Left cardiac atrium (tissue), 4 donors: ENCODE results near the gene TRIAP1. TPM values are rescaled to one million over a fixed set of nuclear protein-coding genes. Genes with fewer than 3 reads are reported as not detected.
"Not testable (repeated sequence)": the region's sequence is repeated elsewhere in the genome, so short reads cannot be mapped to it uniquely, and the experiment has no call there.

Experiments used
- ATAC-seq, 2 donors: fragments of 200-7000 bp; cut with Tn5 transposase; one replicate each; pipeline ENCODE4 v1.9.1; 2020; ENCODE audit warnings: mild to moderate bottlenecking in 2 of 2, moderate library complexity in 2 of 2
- DNase-seq: peaks from one replicate; pipeline ENCODE4 v3.0.0-alpha.2; 2020
- intact Hi-C, 2 donors: fragments of 100-400 bp; cut with DNase I; formaldehyde crosslinking; loops; one replicate each; pipeline versions ENCODE4 v1.14.1 to v1.15.1; 2022 to 2023
- total RNA-seq, 2 donors: library from RNA; stranded (reverse); fragmentation: NEBNext Ultra II Directional; extraction: Animal tissue kit (Norgen Biotek cat#: 25700); gene quantifications; one replicate each; pipeline ENCODE4 v1.2.1, GENCODE V29; 2021
- donor health status: DM: no; HTN: yes; CAD: no.
- donor health status: DM: no; HTN: yes; CAD: no; lungs with severe emphysema.
- donor health status: DM: yes; HTN: yes; CAD: no.
- donor health status: Dilated cardiomyopathy.

TRIAP1 gene
- total RNA-seq, 2 donors from 2014 or later = 13.6 to 15.3 TPM

GRCh38 chr12:120470150-120470784 is 24.1 kb upstream of the TRIAP1 start:
- DNase-seq (no peak), ATAC-seq (peak; percentile 17 to 35)
- intact Hi-C loops = no loop called here

- ATAC-seq = peak; percentile 95
- intact Hi-C loops = no loop called here
- peak; percentile 97 for DNase-seq
Observed at GRCh38 chr12:120469450-120470149, 23.4 kb upstream of the TRIAP1 start, which contains the start of gene SRSF9. SRSF9 (minus strand) TSS chr12:120469748; CDS start chr12:120469609, 139 bp downstream.

- peak; percentile 44 to 63 for ATAC-seq
Observed at GRCh38 chr12:120468821-120469449, 22.8 kb upstream of the TRIAP1 start.

GRCh38 chr12:120468325-120468820 is 22.2 kb upstream of the TRIAP1 start:
- DNase-seq (peak; percentile 31), ATAC-seq (peak; percentile 6 to 12)
- intact Hi-C loops = no loop called here

More at GRCh38 chr12:120468821-120469449, 22.8 kb upstream of the TRIAP1 start:
- DNase-seq = peak; percentile 41
- intact Hi-C loops = no loop called here

- intact Hi-C loops = no loop called here
- ATAC-seq (no peak), DNase-seq (no peak)
Observed at GRCh38 chr12:120467439-120467838, 21.3 kb upstream of the TRIAP1 start.

GRCh38 chr12:120466560-120467315 is 20.6 kb upstream of the TRIAP1 start:
- DNase-seq (no peak), ATAC-seq (no peak)
- intact Hi-C loops = no loop called here

- intact Hi-C loops = no loop called here
- ATAC-seq (no peak), DNase-seq (no peak)
Observed at GRCh38 chr12:120465756-120466155, 19.6 kb upstream of the TRIAP1 start.

GRCh38 chr12:120463712-120464111 is 17.5 kb upstream of the TRIAP1 start:
- intact Hi-C loops = no loop called here
- DNase-seq (no peak), ATAC-seq (no peak)

- ATAC-seq (no peak), DNase-seq (no peak)
- intact Hi-C loops = no loop called here
Observed at GRCh38 chr12:120462099-120462640, 16.0 kb upstream of the TRIAP1 start.

GRCh38 chr12:120460157-120460556 is 14.0 kb upstream of the TRIAP1 start:
- intact Hi-C loops = no loop called here
- ATAC-seq (no peak), DNase-seq (no peak)

- DNase-seq (no peak), ATAC-seq (no peak)
- intact Hi-C loops = no loop called here
Observed at GRCh38 chr12:120457133-120457532, 10.9 kb upstream of the TRIAP1 start.

- intact Hi-C loops = no loop called here
- DNase-seq (no peak), ATAC-seq (no peak)
Observed at GRCh38 chr12:120455302-120455701, 9.1 kb upstream of the TRIAP1 start.

GRCh38 chr12:120453977-120454376 is 7.8 kb upstream of the TRIAP1 start:
- intact Hi-C loops = no loop called here
- ATAC-seq = peak in 1 of 2 donors; percentile 34

GRCh38 chr12:120453060-120453750 is 7.0 kb upstream of the TRIAP1 start:
- intact Hi-C loops = no loop called here
- DNase-seq (no peak), ATAC-seq (no peak)

More at GRCh38 chr12:120453977-120454376, 7.8 kb upstream of the TRIAP1 start:
- no peak for DNase-seq

GRCh38 chr12:120452524-120452923 is 6.3 kb upstream of the TRIAP1 start:
- DNase-seq, intact Hi-C loops, ATAC-seq: not testable (repeated sequence)

GRCh38 chr12:120447992-120448391 is 1.8 kb upstream of the TRIAP1 start:
- intact Hi-C loops = no loop called here
- no peak for ATAC-seq
- no peak for DNase-seq

- intact Hi-C loops, DNase-seq: not testable (repeated sequence)
- peak in 1 of 2 donors; percentile 1 for ATAC-seq
Observed at GRCh38 chr12:120446844-120447178, 627 bp upstream of the TRIAP1 start.

- intact Hi-C loops = no loop called here
- ATAC-seq (no peak), DNase-seq (no peak)
Observed at GRCh38 chr12:120444676-120445075, 1.5 kb downstream of the TRIAP1 start.
